Neural progenitor cell (in vitro differentiated cells): ENCODE measurements around the gene SPRY2. TPM values are rescaled to one million over a fixed set of nuclear protein-coding genes. Genes with fewer than 3 reads are reported as not detected.
A peak's percentile ranks its signal among the peaks of the same experiment; 100 is the strongest.

Experiments used
- DNase-seq: peaks from one replicate; pipeline ENCODE4 v3.0.0-alpha.2; 2016; ENCODE audit warnings: low spot score
- H2AFZ ChIP-seq: fragments of 200-600 bp; sonication (generic); replicated peaks from 2 replicates; pipeline ENCODE4 v1.6.1; 2016; ENCODE audit warnings: antibody characterized with exemption
- H3F3A ChIP-seq: fragments of 200-600 bp; sonication (generic); 2 replicates; pipeline ENCODE4 v1.6.1; 2016; ENCODE audit warnings: antibody characterized with exemption, low read depth
- H3K27ac ChIP-seq: fragments of 200-600 bp; sonication (generic); 2 replicates; pipeline ENCODE4 v1.5.1; 2016; ENCODE audit warnings: mild to moderate bottlenecking
- H3K27me3 ChIP-seq: fragments of 200-600 bp; sonication (generic); 2 replicates; pipeline ENCODE4 v1.6.1; 2016; ENCODE audit warnings: mild to moderate bottlenecking, moderate library complexity
- H3K36me3 ChIP-seq: fragments of 200-600 bp; sonication (generic); 2 replicates; pipeline ENCODE4 v1.5.1; 2016
- H3K4me1 ChIP-seq: fragments of 200-600 bp; sonication (generic); 2 replicates; pipeline ENCODE4 v1.6.1; 2016; ENCODE audit warnings: mixed run types
- H3K4me2 ChIP-seq: fragments of 200-600 bp; sonication (generic); 2 replicates; pipeline ENCODE4 v1.6.1; 2016
- H3K4me3 ChIP-seq: fragments of 200-600 bp; sonication (generic); 2 replicates; pipeline ENCODE4 v1.5.1; 2016
- H3K79me2 ChIP-seq: fragments of 200-600 bp; sonication (generic); 2 replicates; pipeline ENCODE4 v1.6.1; 2016; ENCODE audit warnings: low read depth
- H3K9ac ChIP-seq: fragments of 200-600 bp; sonication (generic); 2 replicates; pipeline ENCODE4 v1.6.1; 2016
- H3K9me3 ChIP-seq: fragments of 200-600 bp; sonication (generic); 2 replicates; pipeline ENCODE4 v1.5.1; 2016; ENCODE audit warnings: low read depth
- H4K20me1 ChIP-seq: fragments of 200-600 bp; sonication (generic); 2 replicates; pipeline ENCODE4 v1.6.1; 2016; ENCODE audit warnings: low read depth
- H3K27ac Mint-ChIP-seq: 3 replicates; pipeline ENCODE4 v1.8.0; 2021; ENCODE audit warnings: mixed read lengths
- H3K27me3 Mint-ChIP-seq: 2 replicates; pipeline ENCODE4 v1.8.0; 2022; ENCODE audit warnings: low read depth, mild to moderate bottlenecking, inconsistent platforms, moderate library complexity, mixed read lengths; ENCODE audit not compliant: insufficient read depth
- H3K36me3 Mint-ChIP-seq: 3 replicates; pipeline ENCODE4 v1.8.0; 2021; ENCODE audit warnings: mixed read lengths
- H3K4me1 Mint-ChIP-seq: 3 replicates; pipeline ENCODE4 v1.8.0; 2021; ENCODE audit warnings: mixed read lengths
- H3K4me3 Mint-ChIP-seq: 3 replicates; pipeline ENCODE4 v1.8.0; 2021; ENCODE audit warnings: mild to moderate bottlenecking, moderate library complexity, mixed read lengths
- H3K9me3 Mint-ChIP-seq: 3 replicates; pipeline ENCODE4 v1.8.0; 2020; ENCODE audit warnings: mixed read lengths
- CTCF ChIP-seq: fragments of 200-600 bp; sonication (generic); IDR thresholded peaks from 2 replicates; pipeline ENCODE4 v1.5.1; 2017; ENCODE audit warnings: antibody characterized with exemption, mild to moderate bottlenecking
- EZH2 ChIP-seq: fragments of 200-600 bp; sonication (generic); IDR thresholded peaks from 2 replicates; pipeline ENCODE4 v1.6.1; 2017; ENCODE audit warnings: antibody characterized with exemption, mild to moderate bottlenecking, moderate library complexity
- EZH2phosphoT487 ChIP-seq: fragments of 200-600 bp; sonication (generic); IDR thresholded peaks from 2 replicates; pipeline ENCODE4 v1.6.1; 2017; ENCODE audit warnings: antibody characterized with exemption
- small RNA-seq: library from RNA; depleted of rRNA; stranded (forward); fragments of <200 nt; gene quantifications from one replicate; pipeline ENCODE3, GENCODE V24; 2015
- total RNA-seq: library from RNA; depleted of rRNA; stranded (reverse); fragments of >200 nt; gene quantifications from 2 replicates; pipeline ENCODE4 v1.2.3, GENCODE V29; 2015; ENCODE audit warnings: low replicate concordance

SPRY2 gene
- total RNA-seq, 1 donor from 2014 or later, result 17.2 TPM

GRCh38 chr13:80297094-80297493 is 43.8 kb downstream of the SPRY2 start:
- Mint-ChIP-seq H3K9me3 (peaks cover 4% of the 10 kb centered on the region), H3K27me3 (peaks cover 3% of the 10 kb centered on the region), H3K27ac (peak overlapping the region; percentile 85), H3K36me3 (peaks cover 15% of the 10 kb centered on the region), H3K4me1 (peaks cover 14% of the 10 kb centered on the region), H3K4me3 (no peak overlapping the region)
- Histone ChIP-seq H3K4me3 (no peak overlapping the region), H3K36me3 (no peaks in the 10 kb centered on the region), H3K4me1 (peaks cover 10% of the 10 kb centered on the region), H3K4me2 (peak overlapping the region; percentile 47), H3F3A (peaks cover 2% of the 10 kb centered on the region), H3K79me2 (no peaks in the 10 kb centered on the region), H3K27ac (no peak overlapping the region), H4K20me1 (no peaks in the 10 kb centered on the region), H3K9ac (no peak overlapping the region), H2AFZ (no peak overlapping the region), H3K27me3 (no peaks in the 10 kb centered on the region), H3K9me3 (no peaks in the 10 kb centered on the region)
- no peak for TF ChIP-seq EZH2
- TF ChIP-seq CTCF, result no peak
- no peak for TF ChIP-seq EZH2phosphoT487
- DNase-seq, result no peak

GRCh38 chr13:80296638-80297037 is 44.3 kb downstream of the SPRY2 start:
- Mint-ChIP-seq H3K4me1 (peaks cover 14% of the 10 kb centered on the region), H3K9me3 (peaks cover 8% of the 10 kb centered on the region), H3K36me3 (peaks cover 15% of the 10 kb centered on the region), H3K27me3 (peaks cover 3% of the 10 kb centered on the region), H3K4me3 (no peak overlapping the region), H3K27ac (no peak overlapping the region)
- Histone ChIP-seq H3K4me3 (no peak overlapping the region), H4K20me1 (no peaks in the 10 kb centered on the region), H2AFZ (no peak overlapping the region), H3K9me3 (no peaks in the 10 kb centered on the region), H3K27ac (no peak overlapping the region), H3F3A (peaks cover 2% of the 10 kb centered on the region), H3K79me2 (no peaks in the 10 kb centered on the region), H3K4me1 (peaks cover 10% of the 10 kb centered on the region), H3K36me3 (no peaks in the 10 kb centered on the region), H3K9ac (no peak overlapping the region), H3K27me3 (no peaks in the 10 kb centered on the region), H3K4me2 (no peak overlapping the region)
- no peak for DNase-seq
- TF ChIP-seq CTCF, result no peak
- TF ChIP-seq EZH2, result no peak
- no peak for TF ChIP-seq EZH2phosphoT487

DNA sequence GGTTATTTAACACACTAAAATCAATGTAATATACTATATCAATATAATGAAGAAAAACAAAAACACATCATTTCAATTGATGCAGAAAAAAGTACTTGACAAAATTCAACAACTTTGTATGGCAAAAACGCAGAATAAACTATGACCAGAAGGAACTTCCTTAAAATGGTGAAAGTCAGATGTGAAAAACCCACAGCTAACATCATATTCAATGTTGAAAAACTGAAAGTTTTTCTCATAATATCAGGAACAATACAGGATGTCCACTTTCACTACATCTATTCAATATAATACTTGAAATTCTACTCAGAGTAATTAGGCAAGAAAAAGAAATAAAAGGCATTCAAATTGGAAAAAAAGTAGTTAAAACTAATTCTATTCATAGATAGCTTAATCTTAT is 50.3 kb downstream of the SPRY2 start:
- peaks cover 16% of the 10 kb centered on the region for H3K36me3 Mint-ChIP-seq
- no peak overlapping the region for H3K4me3 Mint-ChIP-seq
- no peak overlapping the region for H3K27ac Mint-ChIP-seq

More for the DNA sequence above, 50.3 kb downstream of the SPRY2 start:
- Histone ChIP-seq H3K27me3 (no peaks in the 10 kb centered on the region), H3K4me2 (no peak overlapping the region), H3K4me3 (no peak overlapping the region), H3K79me2 (no peaks in the 10 kb centered on the region), H3F3A (no peaks in the 10 kb centered on the region), H3K27ac (no peak overlapping the region), H4K20me1 (no peaks in the 10 kb centered on the region), H3K4me1 (no peaks in the 10 kb centered on the region), H3K9ac (no peak overlapping the region), H2AFZ (no peak overlapping the region), H3K9me3 (no peaks in the 10 kb centered on the region), H3K36me3 (no peaks in the 10 kb centered on the region)
- no peak for TF ChIP-seq EZH2
- no peak for TF ChIP-seq CTCF
- no peak for TF ChIP-seq EZH2phosphoT487
- DNase-seq, result no peak
- no peaks in the 10 kb centered on the region for H3K4me1 Mint-ChIP-seq
- H3K9me3 Mint-ChIP-seq, result peaks cover 32% of the 10 kb centered on the region
- H3K27me3 Mint-ChIP-seq, result peaks cover 3% of the 10 kb centered on the region

Small RNA genes within 50 kb of the gene (small RNA-seq; reads per million reads assigned to genes)
- gene RNU6-61P, result not detected
